GM18508 (cell line): ENCODE data around the gene ELAVL1.
"Not testable (repeated sequence)": the region's sequence is repeated elsewhere in the genome, so short reads cannot be mapped to it uniquely, and the experiment has no call there.

Experiments
- ATAC-seq: cut with Tn5 transposase; IDR thresholded peaks from one replicate; pipeline ENCODE4 v1.9.1; 2021; ENCODE audit warnings: moderate number of reproducible peaks; ENCODE audit not compliant: insufficient read depth, unreplicated experiment

Gene ELAVL1

GRCh38 chr19:7971553-7972520 lies 33.6 kb downstream of the ELAVL1 start:
- no peak for ATAC-seq

GRCh38 chr19:7970716-7971448 lies 34.6 kb downstream of the ELAVL1 start:
- ATAC-seq: no peak

GRCh38 chr19:7969555-7969939 lies 35.9 kb downstream of the ELAVL1 start:
- no peak for ATAC-seq

GRCh38 chr19:7968796-7969554 lies 36.5 kb downstream of the ELAVL1 start:
- ATAC-seq: no peak

- no peak for ATAC-seq
Observed at GRCh38 chr19:7968008-7968795, 37.2 kb downstream of the ELAVL1 start.

- no peak for ATAC-seq
Observed at GRCh38 chr19:7965921-7966665, 39.3 kb downstream of the ELAVL1 start.

- no peak for ATAC-seq
Observed at GRCh38 chr19:7965259-7965841, 40.1 kb downstream of the ELAVL1 start.

- no peak for ATAC-seq
Observed at GRCh38 chr19:7963566-7963965, 41.9 kb downstream of the ELAVL1 start.

GRCh38 chr19:7962644-7963268 lies 42.7 kb downstream of the ELAVL1 start:
- ATAC-seq: no peak

- ATAC-seq: no peak
Observed at GRCh38 chr19:7961920-7962626, 43.4 kb downstream of the ELAVL1 start.

GRCh38 chr19:7961082-7961481 lies 44.4 kb downstream of the ELAVL1 start:
- ATAC-seq: not testable (repeated sequence)

- ATAC-seq: no peak
Observed at GRCh38 chr19:7959211-7959610, 46.2 kb downstream of the ELAVL1 start.

- no peak for ATAC-seq
Observed at GRCh38 chr19:7955696-7956095, 49.7 kb downstream of the ELAVL1 start.

- no peak for ATAC-seq
Observed at GRCh38 chr19:7953576-7953975, 51.9 kb downstream of the ELAVL1 start.

- ATAC-seq: no peak
Observed at GRCh38 chr19:7953060-7953459, 52.4 kb downstream of the ELAVL1 start.

GRCh38 chr19:7947939-7948338 lies 57.5 kb downstream of the ELAVL1 start:
- no peak for ATAC-seq

- no peak for ATAC-seq
Observed at GRCh38 chr19:7944177-7944761, 61.2 kb downstream of the ELAVL1 start.
